IMR-90 (cell line): ENCODE results near the gene RAPGEFL1.

ENCODE experiments used
- CEBPB ChIP-seq: IDR thresholded peaks from 2 replicates; pipeline ENCODE4 v1.6.1; 2012; ENCODE audit warnings: low read depth, low read length, improper control_type of control experiment
- CHD1 ChIP-seq: IDR thresholded peaks from 2 replicates; pipeline ENCODE4 v1.6.1; 2012; ENCODE audit warnings: low read depth, low read length, improper control_type of control experiment
- FOS ChIP-seq: fragments of 150-350 bp; IDR thresholded peaks from 2 replicates; pipeline ENCODE4 v1.6.1; 2016; ENCODE audit warnings: low read depth, low read length
- MAFK ChIP-seq: IDR thresholded peaks from 2 replicates; pipeline ENCODE4 v1.6.1; 2012; ENCODE audit warnings: low read depth, low read length, improper control_type of control experiment
- MXI1 ChIP-seq: IDR thresholded peaks from 2 replicates; pipeline ENCODE4 v1.6.1; 2012; ENCODE audit warnings: low read depth, mild to moderate bottlenecking, low read length, moderate library complexity, borderline replicate concordance
- POLR2A ChIP-seq: IDR thresholded peaks from 2 replicates; pipeline ENCODE4 v1.6.1; 2012; ENCODE audit warnings: mild to moderate bottlenecking, low read depth, low read length
- RAD21 ChIP-seq: IDR thresholded peaks from 2 replicates; pipeline ENCODE4 v1.6.1; 2012; ENCODE audit warnings: low read length, improper control_type of control experiment
- RCOR1 ChIP-seq: IDR thresholded peaks from 2 replicates; pipeline ENCODE4 v1.6.1; 2012; ENCODE audit warnings: mild to moderate bottlenecking, low read length, improper control_type of control experiment; ENCODE audit not compliant: insufficient replicate concordance
- RFX5 ChIP-seq: IDR thresholded peaks from 2 replicates; pipeline ENCODE4 v1.8.0; 2012; ENCODE audit warnings: low read depth, mild to moderate bottlenecking, low read length, moderate library complexity
- SMC3 ChIP-seq: fragments of 150-350 bp; IDR thresholded peaks from 2 replicates; pipeline ENCODE4 v1.6.1; 2016; ENCODE audit warnings: low read depth, mild to moderate bottlenecking, antibody characterized with exemption, low read length, moderate library complexity
- USF2 ChIP-seq: fragments of 150-350 bp; IDR thresholded peaks from 2 replicates; pipeline ENCODE4 v1.6.1; 2017; ENCODE audit warnings: mild to moderate bottlenecking, antibody characterized with exemption, low read length, low read depth
- TF ChIP-seq, protein P1 (sequence below): conservative IDR thresholded peaks from 2 replicates; pipeline ENCODE4 v1.5.1; 2012; ENCODE audit warnings: mild to moderate bottlenecking, low read depth, low read length, improper control_type of control experiment

GRCh38 chr17:40176754-40177110 is 538 bp upstream of the RAPGEFL1 start:
- TF ChIP-seq, protein P1, sequence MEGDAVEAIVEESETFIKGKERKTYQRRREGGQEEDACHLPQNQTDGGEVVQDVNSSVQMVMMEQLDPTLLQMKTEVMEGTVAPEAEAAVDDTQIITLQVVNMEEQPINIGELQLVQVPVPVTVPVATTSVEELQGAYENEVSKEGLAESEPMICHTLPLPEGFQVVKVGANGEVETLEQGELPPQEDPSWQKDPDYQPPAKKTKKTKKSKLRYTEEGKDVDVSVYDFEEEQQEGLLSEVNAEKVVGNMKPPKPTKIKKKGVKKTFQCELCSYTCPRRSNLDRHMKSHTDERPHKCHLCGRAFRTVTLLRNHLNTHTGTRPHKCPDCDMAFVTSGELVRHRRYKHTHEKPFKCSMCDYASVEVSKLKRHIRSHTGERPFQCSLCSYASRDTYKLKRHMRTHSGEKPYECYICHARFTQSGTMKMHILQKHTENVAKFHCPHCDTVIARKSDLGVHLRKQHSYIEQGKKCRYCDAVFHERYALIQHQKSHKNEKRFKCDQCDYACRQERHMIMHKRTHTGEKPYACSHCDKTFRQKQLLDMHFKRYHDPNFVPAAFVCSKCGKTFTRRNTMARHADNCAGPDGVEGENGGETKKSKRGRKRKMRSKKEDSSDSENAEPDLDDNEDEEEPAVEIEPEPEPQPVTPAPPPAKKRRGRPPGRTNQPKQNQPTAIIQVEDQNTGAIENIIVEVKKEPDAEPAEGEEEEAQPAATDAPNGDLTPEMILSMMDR: no peak
- no peak for TF ChIP-seq MXI1
- TF ChIP-seq SMC3: no peak
- TF ChIP-seq POLR2A: no peak
- no peak for TF ChIP-seq RCOR1
- no peak for TF ChIP-seq CEBPB
- TF ChIP-seq USF2: no peak
- TF ChIP-seq RAD21: no peak
- TF ChIP-seq MAFK: no peak
- no peak for TF ChIP-seq FOS
- TF ChIP-seq RFX5: no peak
- TF ChIP-seq CHD1: no peak
